Muscle of leg (tissue), 11 donors: ENCODE measurements around the gene HS3ST3B1. TPM values are rescaled to one million over a fixed set of nuclear protein-coding genes. Genes with fewer than 3 reads are reported as not detected.

Experiments used
- DNase-seq: peaks from one replicate; pipeline ENCODE4 v3.0.0; 2013
- H3K27ac ChIP-seq: one replicate; pipeline ENCODE4 v1.5.1; 2013; ENCODE audit warnings: mild to moderate bottlenecking, low read length, control low read depth
- H3K27me3 ChIP-seq: one replicate; pipeline ENCODE4 v1.6.1; 2013; ENCODE audit warnings: low read length; ENCODE audit not compliant: control insufficient read depth, insufficient read depth
- H3K36me3 ChIP-seq: one replicate; pipeline ENCODE4 v1.6.1; 2013; ENCODE audit warnings: low read length; ENCODE audit not compliant: control insufficient read depth, insufficient read depth
- H3K4me1 ChIP-seq: one replicate; pipeline ENCODE4 v1.6.1; 2013; ENCODE audit warnings: low read length; ENCODE audit not compliant: control insufficient read depth, insufficient read depth
- H3K4me3 ChIP-seq: one replicate; pipeline ENCODE4 v1.5.1; 2013; ENCODE audit warnings: low read length, control low read depth
- H3K9me3 ChIP-seq: replicated peaks from 2 replicates; pipeline ENCODE4 v1.6.1; 2013; ENCODE audit warnings: low read depth, low read length; ENCODE audit not compliant: control insufficient read depth
- WGBS: methylation state at CpG from one replicate; pipeline ENCODE4 v1.1.5; 2013; ENCODE audit warnings: missing lambda C conversion rate; ENCODE audit not compliant: insufficient coverage; 5-methylcytosine and 5-hydroxymethylcytosine counted together
- polyA plus RNA-seq, 8 donors: library from polyadenylated mRNA; unstranded; fragments of 120-200 nt; gene quantifications; one replicate each; pipeline versions ENCODE4 v1.2.1 to v1.2.3, GENCODE V29; 2013; ENCODE audit warnings: inconsistent platforms in 1 of 8, low replicate concordance in 1 of 8; ENCODE audit not compliant: insufficient read length in 8 of 8, insufficient read depth in 1 of 8
- total RNA-seq: library from RNA; stranded (reverse); fragments of 120-200 nt; gene quantifications from one replicate; pipeline ENCODE4 v1.2.4, GENCODE V29; 2013

Gene HS3ST3B1
- total and polyA plus RNA-seq, 9 donors, result 1.0 to 4.6 (median 2.2) TPM

- H3K36me3 ChIP-seq, result no peaks in the 10 kb centered on the region
- 100% methylated on average over 1 of the region's 1 CpG for WGBS
- no peaks in the 10 kb centered on the region for H3K27me3 ChIP-seq
Observed at GRCh38 chr17:14374268-14374667, 73.4 kb downstream of the HS3ST3B1 start.

GRCh38 chr17:14376666-14377065, 75.8 kb downstream of the HS3ST3B1 start:
- DNase-seq, result no peak
- Histone ChIP-seq H3K4me3 (no peak overlapping the region), H3K4me1 (peaks cover 5% of the 10 kb centered on the region), H3K27me3 (no peaks in the 10 kb centered on the region), H3K27ac (no peak overlapping the region), H3K36me3 (no peaks in the 10 kb centered on the region), H3K9me3 (no peaks in the 10 kb centered on the region)
- WGBS, result no CpG with 5 or more reads among the region's 3 CpGs

More at GRCh38 chr17:14374268-14374667, 73.4 kb downstream of the HS3ST3B1 start:
- Histone ChIP-seq H3K4me1 (peaks cover 5% of the 10 kb centered on the region), H3K4me3 (no peak overlapping the region), H3K27ac (no peak overlapping the region), H3K9me3 (no peaks in the 10 kb centered on the region)
- DNase-seq, result no peak

GRCh38 chr17:14381606-14382005, 80.7 kb downstream of the HS3ST3B1 start:
- 60% methylated on average over 1 of the region's 6 CpGs for WGBS
- Histone ChIP-seq H3K27me3 (no peaks in the 10 kb centered on the region), H3K9me3 (no peaks in the 10 kb centered on the region), H3K4me1 (no peaks in the 10 kb centered on the region), H3K4me3 (no peak overlapping the region), H3K36me3 (no peaks in the 10 kb centered on the region), H3K27ac (no peak overlapping the region)
- DNase-seq, result no peak

GRCh38 chr17:14387036-14387435, 86.2 kb downstream of the HS3ST3B1 start:
- no peaks in the 10 kb centered on the region for H3K9me3 ChIP-seq
- 54% methylated on average over 4 of the region's 7 CpGs for whole genome bisulfite sequencing
- no peak for DNase-seq
- H3K4me1 ChIP-seq, result no peaks in the 10 kb centered on the region
- H3K27ac ChIP-seq, result no peak overlapping the region
- H3K27me3 ChIP-seq, result no peaks in the 10 kb centered on the region
- no peaks in the 10 kb centered on the region for H3K36me3 ChIP-seq
- H3K4me3 ChIP-seq, result no peak overlapping the region

GRCh38 chr17:14389681-14390080, 88.8 kb downstream of the HS3ST3B1 start:
- WGBS, result 21% methylated on average over 6 of the region's 6 CpGs
- H3K27me3 ChIP-seq, result no peaks in the 10 kb centered on the region
- H3K27ac ChIP-seq, result no peak overlapping the region
- peak; percentile 15 for DNase-seq
- H3K4me3 ChIP-seq, result no peak overlapping the region
- H3K36me3 ChIP-seq, result no peaks in the 10 kb centered on the region
- H3K9me3 ChIP-seq, result no peaks in the 10 kb centered on the region
- H3K4me1 ChIP-seq, result no peaks in the 10 kb centered on the region

- Histone ChIP-seq H3K4me1 (no peaks in the 10 kb centered on the region), H3K36me3 (no peaks in the 10 kb centered on the region), H3K27me3 (no peaks in the 10 kb centered on the region), H3K9me3 (no peaks in the 10 kb centered on the region), H3K27ac (no peak overlapping the region), H3K4me3 (no peak overlapping the region)
- no peak for DNase-seq
Observed at GRCh38 chr17:14393723-14394122, 92.8 kb downstream of the HS3ST3B1 start.

GRCh38 chr17:14395255-14395654, 94.4 kb downstream of the HS3ST3B1 start:
- Histone ChIP-seq H3K27me3 (no peaks in the 10 kb centered on the region), H3K4me1 (no peaks in the 10 kb centered on the region), H3K27ac (no peak overlapping the region), H3K4me3 (no peak overlapping the region), H3K9me3 (no peaks in the 10 kb centered on the region), H3K36me3 (no peaks in the 10 kb centered on the region)
- no peak for DNase-seq
- WGBS, result 93% methylated on average over 3 of the region's 3 CpGs

GRCh38 chr17:14396547-14396946, 95.7 kb downstream of the HS3ST3B1 start:
- Histone ChIP-seq H3K9me3 (no peaks in the 10 kb centered on the region), H3K27me3 (no peaks in the 10 kb centered on the region), H3K4me1 (no peaks in the 10 kb centered on the region), H3K36me3 (no peaks in the 10 kb centered on the region), H3K27ac (no peak overlapping the region), H3K4me3 (no peak overlapping the region)
- no CpG with 5 or more reads among the region's 3 CpGs for WGBS
- DNase-seq, result peak; percentile 37

- Histone ChIP-seq H3K4me3 (no peak overlapping the region), H3K27me3 (no peaks in the 10 kb centered on the region), H3K4me1 (no peaks in the 10 kb centered on the region), H3K9me3 (no peaks in the 10 kb centered on the region), H3K27ac (no peak overlapping the region), H3K36me3 (no peaks in the 10 kb centered on the region)
- DNase-seq, result no peak
- WGBS, result no CpG with 5 or more reads among the region's 1 CpG
Observed at GRCh38 chr17:14398766-14399165, 97.9 kb downstream of the HS3ST3B1 start.
